ENCODE data around the gene DCST2. TPM values are rescaled to one million over a fixed set of nuclear protein-coding genes. Genes with fewer than 3 reads are reported as not detected.

DCST2 gene
- total and polyA plus RNA-seq, 9 of the 15 experiments (the other 6 are each of a cell fraction or from before 2014, with no cell fraction given): 0.09 to 0.49 (median 0.11) TPM; not detected in 3

DNA sequence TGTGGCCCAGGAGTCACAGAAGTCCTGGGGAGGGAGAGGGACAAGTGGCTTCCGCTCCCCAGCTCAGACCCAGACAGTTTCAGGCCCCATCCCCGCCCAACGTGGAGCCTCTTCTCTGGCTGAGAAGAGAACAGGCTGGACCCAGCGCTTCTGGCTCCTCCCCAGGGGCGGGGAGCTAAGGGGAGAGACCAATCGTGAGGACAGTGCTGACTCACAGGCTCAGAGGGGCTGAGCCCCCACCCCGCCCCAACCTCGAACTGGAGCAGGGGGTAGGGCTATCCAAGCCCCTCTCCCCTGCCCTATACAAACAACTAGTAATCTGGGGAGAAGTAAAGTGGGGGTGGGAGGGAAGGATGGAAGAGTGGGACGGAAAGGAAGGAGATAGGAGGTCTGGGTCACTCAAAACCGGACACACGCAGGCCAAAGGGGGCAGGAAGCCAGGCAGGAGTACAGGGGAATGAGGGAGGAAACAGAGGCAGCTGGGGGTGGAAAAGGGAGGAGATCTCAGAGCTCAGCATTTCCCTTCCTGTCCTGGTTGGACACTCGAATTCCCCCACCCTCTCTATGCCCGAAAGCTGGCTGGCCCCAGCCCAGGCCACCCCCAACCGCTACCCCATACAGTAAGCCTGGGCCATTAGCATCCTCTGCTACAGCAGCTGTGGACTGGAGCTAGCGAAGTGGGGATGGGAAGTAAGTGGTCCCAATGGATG is 62.8 kb downstream of the DCST2 start, which contains the start of gene SHC1 (continued):
- TF ChIP-seq CSDE1 (IDR thresholded peaks at IDR 0.05) (no peak), FOXM1 (IDR thresholded peaks at IDR 0.05; ENCODE audit: low read depth) (no peak), FOXM1 (CRISPR knock-in tag; IDR thresholded peaks at IDR 0.05; ENCODE audit: low read depth) (no peak), SMAD2 (IDR thresholded peaks at IDR 0.05; ENCODE audit: low read depth, low read length) (no peak), MECOM (CRISPR knock-in tag; IDR thresholded peaks at IDR 0.05) (no peak), FOSL1 (tag; conservative IDR thresholded peaks at IDR 0.05) (peak; percentile 73), ZZZ3 (IDR thresholded peaks at IDR 0.05) (no peak), HDAC3 (IDR thresholded peaks at IDR 0.05; ENCODE audit: borderline replicate concordance, partially characterized antibody) (no peak), MAFK (IDR thresholded peaks at IDR 0.05; ENCODE audit: low read length) (peak; percentile 62), NFRKB (IDR thresholded peaks at IDR 0.05; ENCODE audit: low read depth) (peak; percentile 61), OTX1 (CRISPR knock-in tag; IDR thresholded peaks at IDR 0.05) (no peak), ZFX (CRISPR knock-in tag; IDR thresholded peaks at IDR 0.05) (no peak)
- TF ChIP-seq, protein P1, sequence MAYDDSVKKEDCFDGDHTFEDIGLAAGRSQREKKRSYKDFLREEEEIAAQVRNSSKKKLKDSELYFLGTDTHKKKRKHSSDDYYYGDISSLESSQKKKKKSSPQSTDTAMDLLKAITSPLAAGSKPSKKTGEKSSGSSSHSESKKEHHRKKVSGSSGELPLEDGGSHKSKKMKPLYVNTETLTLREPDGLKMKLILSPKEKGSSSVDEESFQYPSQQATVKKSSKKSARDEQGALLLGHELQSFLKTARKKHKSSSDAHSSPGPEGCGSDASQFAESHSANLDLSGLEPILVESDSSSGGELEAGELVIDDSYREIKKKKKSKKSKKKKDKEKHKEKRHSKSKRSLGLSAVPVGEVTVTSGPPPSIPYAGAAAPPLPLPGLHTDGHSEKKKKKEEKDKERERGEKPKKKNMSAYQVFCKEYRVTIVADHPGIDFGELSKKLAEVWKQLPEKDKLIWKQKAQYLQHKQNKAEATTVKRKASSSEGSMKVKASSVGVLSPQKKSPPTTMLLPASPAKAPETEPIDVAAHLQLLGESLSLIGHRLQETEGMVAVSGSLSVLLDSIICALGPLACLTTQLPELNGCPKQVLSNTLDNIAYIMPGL (CRISPR knock-in tag; IDR thresholded peaks at IDR 0.05): no peak
- TF ChIP-seq, protein P2, sequence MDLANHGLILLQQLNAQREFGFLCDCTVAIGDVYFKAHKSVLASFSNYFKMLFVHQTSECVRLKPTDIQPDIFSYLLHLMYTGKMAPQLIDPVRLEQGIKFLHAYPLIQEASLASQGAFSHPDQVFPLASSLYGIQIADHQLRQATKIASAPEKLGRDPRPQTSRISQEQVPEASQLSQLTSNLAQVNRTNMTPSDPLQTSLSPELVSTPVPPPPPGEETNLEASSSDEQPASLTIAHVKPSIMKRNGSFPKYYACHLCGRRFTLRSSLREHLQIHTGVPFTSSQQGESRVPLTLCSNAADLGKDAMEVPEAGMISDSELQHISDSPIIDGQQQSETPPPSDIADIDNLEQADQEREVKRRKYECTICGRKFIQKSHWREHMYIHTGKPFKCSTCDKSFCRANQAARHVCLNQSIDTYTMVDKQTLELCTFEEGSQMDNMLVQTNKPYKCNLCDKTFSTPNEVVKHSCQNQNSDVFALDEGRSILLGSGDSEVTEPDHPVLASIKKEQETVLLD (IDR thresholded peaks at IDR 0.05): peak; percentile 78
- TF ChIP-seq, protein P3, sequence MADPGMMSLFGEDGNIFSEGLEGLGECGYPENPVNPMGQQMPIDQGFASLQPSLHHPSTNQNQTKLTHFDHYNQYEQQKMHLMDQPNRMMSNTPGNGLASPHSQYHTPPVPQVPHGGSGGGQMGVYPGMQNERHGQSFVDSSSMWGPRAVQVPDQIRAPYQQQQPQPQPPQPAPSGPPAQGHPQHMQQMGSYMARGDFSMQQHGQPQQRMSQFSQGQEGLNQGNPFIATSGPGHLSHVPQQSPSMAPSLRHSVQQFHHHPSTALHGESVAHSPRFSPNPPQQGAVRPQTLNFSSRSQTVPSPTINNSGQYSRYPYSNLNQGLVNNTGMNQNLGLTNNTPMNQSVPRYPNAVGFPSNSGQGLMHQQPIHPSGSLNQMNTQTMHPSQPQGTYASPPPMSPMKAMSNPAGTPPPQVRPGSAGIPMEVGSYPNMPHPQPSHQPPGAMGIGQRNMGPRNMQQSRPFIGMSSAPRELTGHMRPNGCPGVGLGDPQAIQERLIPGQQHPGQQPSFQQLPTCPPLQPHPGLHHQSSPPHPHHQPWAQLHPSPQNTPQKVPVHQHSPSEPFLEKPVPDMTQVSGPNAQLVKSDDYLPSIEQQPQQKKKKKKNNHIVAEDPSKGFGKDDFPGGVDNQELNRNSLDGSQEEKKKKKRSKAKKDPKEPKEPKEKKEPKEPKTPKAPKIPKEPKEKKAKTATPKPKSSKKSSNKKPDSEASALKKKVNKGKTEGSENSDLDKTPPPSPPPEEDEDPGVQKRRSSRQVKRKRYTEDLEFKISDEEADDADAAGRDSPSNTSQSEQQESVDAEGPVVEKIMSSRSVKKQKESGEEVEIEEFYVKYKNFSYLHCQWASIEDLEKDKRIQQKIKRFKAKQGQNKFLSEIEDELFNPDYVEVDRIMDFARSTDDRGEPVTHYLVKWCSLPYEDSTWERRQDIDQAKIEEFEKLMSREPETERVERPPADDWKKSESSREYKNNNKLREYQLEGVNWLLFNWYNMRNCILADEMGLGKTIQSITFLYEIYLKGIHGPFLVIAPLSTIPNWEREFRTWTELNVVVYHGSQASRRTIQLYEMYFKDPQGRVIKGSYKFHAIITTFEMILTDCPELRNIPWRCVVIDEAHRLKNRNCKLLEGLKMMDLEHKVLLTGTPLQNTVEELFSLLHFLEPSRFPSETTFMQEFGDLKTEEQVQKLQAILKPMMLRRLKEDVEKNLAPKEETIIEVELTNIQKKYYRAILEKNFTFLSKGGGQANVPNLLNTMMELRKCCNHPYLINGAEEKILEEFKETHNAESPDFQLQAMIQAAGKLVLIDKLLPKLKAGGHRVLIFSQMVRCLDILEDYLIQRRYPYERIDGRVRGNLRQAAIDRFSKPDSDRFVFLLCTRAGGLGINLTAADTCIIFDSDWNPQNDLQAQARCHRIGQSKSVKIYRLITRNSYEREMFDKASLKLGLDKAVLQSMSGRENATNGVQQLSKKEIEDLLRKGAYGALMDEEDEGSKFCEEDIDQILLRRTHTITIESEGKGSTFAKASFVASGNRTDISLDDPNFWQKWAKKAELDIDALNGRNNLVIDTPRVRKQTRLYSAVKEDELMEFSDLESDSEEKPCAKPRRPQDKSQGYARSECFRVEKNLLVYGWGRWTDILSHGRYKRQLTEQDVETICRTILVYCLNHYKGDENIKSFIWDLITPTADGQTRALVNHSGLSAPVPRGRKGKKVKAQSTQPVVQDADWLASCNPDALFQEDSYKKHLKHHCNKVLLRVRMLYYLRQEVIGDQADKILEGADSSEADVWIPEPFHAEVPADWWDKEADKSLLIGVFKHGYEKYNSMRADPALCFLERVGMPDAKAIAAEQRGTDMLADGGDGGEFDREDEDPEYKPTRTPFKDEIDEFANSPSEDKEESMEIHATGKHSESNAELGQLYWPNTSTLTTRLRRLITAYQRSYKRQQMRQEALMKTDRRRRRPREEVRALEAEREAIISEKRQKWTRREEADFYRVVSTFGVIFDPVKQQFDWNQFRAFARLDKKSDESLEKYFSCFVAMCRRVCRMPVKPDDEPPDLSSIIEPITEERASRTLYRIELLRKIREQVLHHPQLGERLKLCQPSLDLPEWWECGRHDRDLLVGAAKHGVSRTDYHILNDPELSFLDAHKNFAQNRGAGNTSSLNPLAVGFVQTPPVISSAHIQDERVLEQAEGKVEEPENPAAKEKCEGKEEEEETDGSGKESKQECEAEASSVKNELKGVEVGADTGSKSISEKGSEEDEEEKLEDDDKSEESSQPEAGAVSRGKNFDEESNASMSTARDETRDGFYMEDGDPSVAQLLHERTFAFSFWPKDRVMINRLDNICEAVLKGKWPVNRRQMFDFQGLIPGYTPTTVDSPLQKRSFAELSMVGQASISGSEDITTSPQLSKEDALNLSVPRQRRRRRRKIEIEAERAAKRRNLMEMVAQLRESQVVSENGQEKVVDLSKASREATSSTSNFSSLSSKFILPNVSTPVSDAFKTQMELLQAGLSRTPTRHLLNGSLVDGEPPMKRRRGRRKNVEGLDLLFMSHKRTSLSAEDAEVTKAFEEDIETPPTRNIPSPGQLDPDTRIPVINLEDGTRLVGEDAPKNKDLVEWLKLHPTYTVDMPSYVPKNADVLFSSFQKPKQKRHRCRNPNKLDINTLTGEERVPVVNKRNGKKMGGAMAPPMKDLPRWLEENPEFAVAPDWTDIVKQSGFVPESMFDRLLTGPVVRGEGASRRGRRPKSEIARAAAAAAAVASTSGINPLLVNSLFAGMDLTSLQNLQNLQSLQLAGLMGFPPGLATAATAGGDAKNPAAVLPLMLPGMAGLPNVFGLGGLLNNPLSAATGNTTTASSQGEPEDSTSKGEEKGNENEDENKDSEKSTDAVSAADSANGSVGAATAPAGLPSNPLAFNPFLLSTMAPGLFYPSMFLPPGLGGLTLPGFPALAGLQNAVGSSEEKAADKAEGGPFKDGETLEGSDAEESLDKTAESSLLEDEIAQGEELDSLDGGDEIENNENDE (IDR thresholded peaks at IDR 0.05; ENCODE audit: low read depth, low read length): no peak

All from K562 (cell line).